CD4-positive, alpha-beta T cell treated with Interleukin-6 for 4 hours (primary cell): ENCODE data around the gene SLC46A1.

Experiments
- DNase-seq: peaks from one replicate; pipeline ENCODE4 v3.0.0-alpha.2; 2020; ENCODE audit warnings: mixed read lengths

The SLC46A1 gene

DNA sequence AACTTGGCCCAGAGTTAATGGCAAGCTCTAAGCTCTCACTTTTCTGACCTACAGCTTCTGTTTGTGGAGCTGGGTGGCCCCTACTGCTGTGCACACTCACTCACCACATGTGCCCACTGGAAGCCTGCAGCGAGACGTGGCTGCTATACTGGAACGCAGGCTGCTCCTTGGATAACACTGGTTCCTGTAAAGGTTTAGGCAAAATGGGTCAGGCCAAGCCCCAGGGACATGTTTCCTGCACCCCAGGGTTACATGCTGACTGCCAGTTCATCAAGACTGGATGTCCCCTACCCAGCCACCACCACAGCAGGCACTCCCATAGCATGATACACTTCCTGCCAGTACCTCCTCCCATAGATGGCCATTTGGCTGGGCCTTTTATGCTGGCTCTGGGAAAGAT lies 57.0 kb downstream of the SLC46A1 start:
- DNase-seq, result no peak

DNA sequence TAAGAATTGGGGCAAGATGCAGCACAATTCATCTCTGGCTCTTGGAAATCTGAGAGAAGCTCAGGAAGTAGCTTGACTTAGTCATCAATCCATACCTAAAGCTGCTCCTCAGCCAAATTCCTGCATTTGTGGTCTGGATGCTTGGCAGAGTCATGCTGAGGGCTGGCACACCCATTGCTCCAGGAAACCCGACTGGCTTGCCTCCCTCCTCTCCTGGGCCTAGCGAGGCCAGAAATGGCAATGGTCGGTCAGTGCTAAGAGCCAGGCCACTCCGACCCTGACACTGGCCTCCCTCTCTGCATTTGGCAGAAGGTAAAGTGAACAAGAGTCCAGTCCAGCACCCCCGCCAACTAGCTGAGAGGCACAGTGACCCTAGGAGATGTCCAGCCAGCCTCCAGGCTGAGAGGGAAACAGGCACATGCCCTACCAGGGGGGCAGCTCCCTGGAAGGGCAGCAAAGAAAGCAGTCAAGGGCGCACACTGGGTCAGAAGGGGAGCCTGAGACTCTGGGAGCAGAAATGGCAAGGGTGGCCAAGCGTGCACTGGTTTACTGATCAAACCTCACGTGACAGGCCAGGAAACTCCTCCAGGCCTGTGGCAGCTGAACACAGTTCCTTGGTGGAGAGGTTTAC lies 58.6 kb downstream of the SLC46A1 start:
- no peak for DNase-seq

DNA sequence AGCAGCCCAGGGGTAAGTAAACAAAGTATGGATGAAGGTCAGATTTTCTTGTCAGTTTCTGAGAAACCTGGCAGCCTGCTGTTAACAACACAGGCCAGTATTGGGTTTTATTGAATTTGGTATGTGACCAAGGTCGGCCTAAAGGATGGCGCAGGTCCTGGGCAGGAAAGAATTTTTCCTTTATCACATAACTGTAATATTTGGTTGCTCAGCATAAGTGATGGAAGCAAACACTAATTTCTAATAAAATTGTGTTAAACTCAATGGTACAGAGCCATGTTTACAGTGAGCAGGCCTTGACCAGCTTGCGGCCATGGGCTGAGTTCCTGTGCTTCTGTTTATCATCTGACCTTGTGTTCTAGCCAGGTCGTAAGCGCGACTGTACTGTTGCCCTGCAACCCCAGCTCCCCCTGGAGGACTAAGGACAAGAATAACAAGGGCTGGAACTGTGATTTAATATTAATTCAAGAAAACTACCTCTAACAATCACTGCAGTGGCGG lies 59.2 kb downstream of the SLC46A1 start:
- no peak for DNase-seq

DNA sequence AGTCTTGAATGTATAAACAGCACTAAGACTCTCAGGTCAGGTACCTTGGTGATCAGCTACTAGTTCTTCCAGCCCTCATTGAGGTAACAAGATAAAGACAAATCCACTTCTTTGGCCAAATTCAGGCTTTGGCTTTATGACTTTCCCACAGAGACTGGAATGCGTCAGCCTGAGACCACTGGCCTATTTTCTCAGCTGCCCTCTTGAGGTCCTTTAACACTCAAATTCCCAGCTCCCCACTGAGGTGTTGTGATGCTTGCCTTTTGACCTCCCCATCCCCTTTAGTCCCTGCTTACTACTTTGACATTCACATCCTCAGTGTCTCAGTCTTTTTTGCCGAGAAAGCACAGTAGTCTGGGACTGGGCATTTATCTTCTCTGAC lies 59.8 kb downstream of the SLC46A1 start:
- no peak for DNase-seq

DNA sequence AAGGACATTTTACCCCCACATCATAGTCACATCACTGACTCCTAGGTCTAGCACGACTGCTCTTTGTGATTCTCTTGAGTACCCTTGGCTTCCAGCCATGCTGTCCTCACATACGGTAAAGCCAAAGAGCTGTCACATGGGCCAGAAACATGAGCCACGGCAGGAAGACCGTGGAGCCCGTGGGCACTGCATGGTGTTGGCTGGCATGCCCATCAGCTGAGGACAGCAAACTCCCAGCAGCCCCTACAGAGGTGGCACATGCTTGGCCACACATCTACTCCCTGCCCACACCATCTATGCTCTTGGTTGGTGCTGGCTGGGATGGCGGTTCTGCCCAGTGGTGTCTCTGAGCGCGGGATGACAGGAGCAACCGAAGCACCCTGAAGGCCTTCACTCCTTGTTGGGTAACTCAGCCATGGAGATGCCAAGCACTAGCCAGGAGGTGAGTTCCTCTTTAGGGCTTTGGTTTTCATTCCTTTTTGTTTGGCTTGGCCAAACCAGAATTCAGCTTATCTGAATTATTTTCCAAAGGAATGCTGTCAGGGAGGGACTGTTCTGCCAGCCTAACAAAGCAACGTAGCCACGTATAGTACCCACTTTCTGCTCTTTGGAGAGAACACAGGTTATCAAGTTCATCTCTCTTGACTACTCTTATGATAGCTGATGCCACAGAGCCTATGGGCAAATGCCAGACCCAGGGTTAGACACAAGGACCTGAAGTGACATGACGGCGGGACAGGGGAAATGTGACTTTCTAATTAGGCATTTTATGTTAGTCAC lies 60.4 kb downstream of the SLC46A1 start:
- DNase-seq, result no peak
